AG09309 (cell line): ENCODE results near the gene DHRS2.

Source experiments
- DNase-seq: peaks from one replicate; pipeline ENCODE4 v3.0.0-alpha.2; 2010; ENCODE audit warnings: low read depth
- H3K4me3 ChIP-seq: 2 replicates; pipeline ENCODE4 v1.5.1; 2011; ENCODE audit warnings: mild to moderate bottlenecking, low read depth, low read length, moderate library complexity; ENCODE audit not compliant: control insufficient read depth
- CTCF ChIP-seq: IDR thresholded peaks from 2 replicates; pipeline ENCODE4 v1.5.1; 2011; ENCODE audit warnings: mild to moderate bottlenecking, low read depth, low read length, inconsistent platforms; ENCODE audit not compliant: insufficient read depth, control insufficient read depth; ENCODE audit errors: missing control alignments

DHRS2 gene

DNA sequence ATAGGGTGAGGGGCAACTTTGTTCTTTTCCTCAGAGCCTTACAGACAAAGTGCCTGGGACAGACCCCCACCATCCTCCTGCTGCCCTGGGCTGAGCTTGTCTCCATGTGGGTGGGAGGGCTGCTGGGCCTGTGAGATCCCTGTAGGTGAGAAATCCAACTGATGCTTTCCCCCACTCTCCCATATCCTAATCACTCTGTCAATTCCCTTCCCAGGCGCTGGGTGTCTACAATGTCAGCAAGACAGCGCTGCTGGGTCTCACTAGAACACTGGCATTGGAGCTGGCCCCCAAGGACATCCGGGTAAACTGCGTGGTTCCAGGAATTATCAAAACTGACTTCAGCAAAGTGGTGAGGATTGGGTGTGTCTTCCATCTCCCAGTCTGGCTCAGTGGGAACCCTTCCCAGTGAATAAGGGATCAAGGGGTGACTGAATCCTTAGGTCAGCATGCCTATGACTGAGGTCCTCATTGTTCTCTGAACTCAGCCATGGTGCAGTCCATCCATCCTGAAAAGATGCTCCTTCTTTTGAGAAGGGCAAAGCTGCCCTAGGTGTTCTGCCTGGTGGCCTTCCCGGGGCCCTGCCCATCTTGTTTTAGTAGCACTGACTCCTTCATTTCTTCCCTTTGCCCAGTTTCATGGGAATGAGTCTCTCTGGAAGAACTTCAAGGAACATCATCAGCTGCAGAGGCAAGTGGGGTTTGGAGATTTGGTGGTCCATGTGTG lies 8.2 kb downstream of the DHRS2 start:
- TF ChIP-seq CTCF: no peak
- DNase-seq: no peak
- H3K4me3 ChIP-seq: no peak overlapping the region

GRCh38 chr14:23644919-23645336 lies 8.8 kb downstream of the DHRS2 start:
- H3K4me3 ChIP-seq: no peak overlapping the region
- no peak for DNase-seq
- no peak for TF ChIP-seq CTCF

DNA sequence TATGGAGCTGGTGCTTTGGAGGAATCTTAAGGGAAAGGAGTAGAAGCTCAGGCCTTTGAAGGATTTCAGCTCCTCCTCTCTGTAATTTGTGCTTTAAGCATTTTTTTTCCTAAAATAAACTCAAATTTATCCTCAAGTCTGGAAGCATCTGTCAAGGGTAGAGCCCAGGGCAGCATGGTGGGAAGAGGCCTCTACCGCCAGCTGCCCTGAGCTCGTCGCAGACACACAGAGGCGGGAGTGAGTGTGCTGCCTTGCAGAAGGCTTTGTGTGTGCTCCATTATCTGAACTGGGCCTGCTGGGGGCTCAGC lies 9.3 kb downstream of the DHRS2 start:
- DNase-seq: no peak

DNA sequence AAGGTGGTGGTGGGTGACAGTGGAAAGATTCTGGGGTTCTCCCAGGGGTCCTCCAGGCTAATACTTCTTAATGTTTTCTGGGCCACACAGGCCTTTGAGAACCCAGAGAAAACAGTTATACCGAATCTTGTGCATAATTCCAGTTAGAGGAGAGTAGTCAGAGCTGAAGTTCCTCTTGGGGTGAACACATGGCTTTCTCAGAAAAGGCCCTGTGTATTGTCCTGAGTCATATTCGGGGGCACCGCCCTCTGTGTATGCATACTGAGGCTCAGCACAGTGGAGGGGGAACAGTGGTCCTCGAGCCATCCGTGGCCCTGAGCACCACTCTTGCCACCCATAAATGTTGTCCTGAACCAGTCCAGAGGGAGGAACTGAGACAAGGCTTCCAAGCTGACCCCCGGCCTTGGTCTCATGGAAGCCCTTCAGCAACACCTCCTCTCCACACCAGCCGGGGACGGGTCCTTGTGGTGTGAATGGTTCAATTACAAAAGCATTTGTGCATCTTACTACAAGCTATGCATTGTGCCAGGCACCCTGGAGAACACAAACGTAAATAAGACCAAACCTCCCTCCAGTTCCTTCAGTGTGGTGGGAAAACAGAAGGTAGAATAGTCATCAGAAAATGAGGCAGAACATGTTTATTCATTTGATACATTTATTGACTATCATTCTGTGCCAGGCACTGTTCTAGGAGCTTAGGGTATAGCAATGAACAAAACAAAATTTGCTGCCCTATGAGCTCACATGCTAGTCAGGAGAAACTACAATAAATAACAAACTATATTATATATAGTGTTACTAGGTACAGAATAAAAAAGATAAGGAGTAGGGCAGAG lies 9.9 kb downstream of the DHRS2 start:
- no peak for DNase-seq
- TF ChIP-seq CTCF: no peak
- no peak overlapping the region for H3K4me3 ChIP-seq

More for the DNA sequence above, 9.3 kb downstream of the DHRS2 start:
- no peak overlapping the region for H3K4me3 ChIP-seq
- TF ChIP-seq CTCF: no peak

DNA sequence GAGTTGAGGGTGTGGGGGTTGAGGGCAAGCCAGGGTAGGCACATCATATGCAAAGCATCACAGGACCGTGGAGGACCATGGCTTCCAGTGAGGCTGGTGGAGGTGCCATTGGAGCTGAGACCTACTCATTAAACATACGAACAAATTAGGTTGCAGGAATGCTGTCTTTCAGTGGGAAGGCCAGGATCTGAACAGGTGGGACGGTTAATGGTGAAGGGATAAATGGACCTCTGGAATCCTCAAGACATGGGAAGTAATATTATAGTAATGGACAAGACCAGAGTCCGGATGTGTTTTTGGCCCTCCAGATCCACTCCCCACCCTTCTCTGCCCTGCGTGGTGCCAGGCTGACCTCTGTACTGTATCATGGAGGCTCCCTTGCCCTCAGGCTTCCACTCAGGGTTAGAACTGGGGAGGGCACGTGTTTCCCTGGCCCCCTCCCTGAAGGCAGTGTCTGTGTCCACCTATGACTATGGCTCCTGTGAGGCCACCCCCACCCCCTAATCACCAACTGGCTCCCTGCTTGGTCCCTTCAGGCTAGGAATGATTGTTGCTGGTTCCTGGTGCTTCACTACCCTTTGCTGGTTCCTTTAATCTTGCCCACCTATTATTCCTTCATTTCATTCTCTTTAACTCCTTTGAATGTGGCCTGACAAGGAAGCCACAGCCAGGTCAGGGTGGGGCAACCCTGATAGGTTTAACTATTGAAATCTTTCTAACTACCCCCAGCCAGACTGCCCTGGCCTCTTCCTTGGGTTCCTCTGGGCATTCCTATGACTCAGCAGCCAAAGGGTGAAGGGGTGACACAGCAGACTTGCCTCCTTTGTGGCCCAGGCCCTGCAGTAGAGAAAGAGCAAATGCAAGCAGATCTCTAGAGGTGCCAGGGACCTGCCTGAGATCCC lies 10.7 kb downstream of the DHRS2 start:
- DNase-seq: no peak
- H3K4me3 ChIP-seq: no peak overlapping the region
- no peak for TF ChIP-seq CTCF

GRCh38 chr14:23647619-23648018 lies 11.5 kb downstream of the DHRS2 start:
- TF ChIP-seq CTCF: no peak
- no peak for DNase-seq
- H3K4me3 ChIP-seq: no peak overlapping the region
